IMR-90 (cell line): Measurements from ENCODE around the gene PAN2. TPM values are rescaled to one million over a fixed set of nuclear protein-coding genes. Genes with fewer than 3 reads are reported as not detected.

Source experiments
- ATAC-seq: fragments of 200-7000 bp; cut with Tn5 transposase; 2 replicates; pipeline ENCODE4 v1.9.1; 2020; ENCODE audit warnings: low read depth, mild to moderate bottlenecking, moderate library complexity
- BruUV-seq: library from RNA; stranded (reverse); fragments of 400-500 nt; replicated peaks from 2 replicates; lab custom pipeline; 2021; lab: Mats Ljungman, UMichigan
- CTCF ChIA-PET: fragments of 300-600 bp; formaldehyde crosslinking; extraction: SDS; loops from one replicate; lab custom pipeline; 2021; ENCODE audit warnings: antibody characterized with exemption; lab: Yijun Ruan, JAX
- POLR2A ChIA-PET: fragments of 300-600 bp; sonication (Branson Sonifier 250); formaldehyde crosslinking; loops from one replicate; lab custom pipeline; 2022; ENCODE audit warnings: antibody characterized with exemption; ENCODE audit not compliant: unreplicated experiment; lab: Charles Lee
- DNase-seq: peaks from one replicate; pipeline ENCODE4 v3.0.0; 2013
- H2AFZ ChIP-seq: replicated peaks from 2 replicates; pipeline ENCODE3; 2013; ENCODE audit warnings: low read length, mild to moderate bottlenecking; ENCODE audit not compliant: poor library complexity
- H2AK5ac ChIP-seq: 2 replicates; pipeline ENCODE4 v1.6.1; 2013; ENCODE audit warnings: low read depth, low read length, inconsistent platforms
- H2AK9ac ChIP-seq: replicated peaks from 2 replicates; pipeline ENCODE3; 2013; ENCODE audit warnings: mild to moderate bottlenecking, low read depth, low read length, moderate library complexity; ENCODE audit not compliant: poor library complexity
- H2BK120ac ChIP-seq: 2 replicates; pipeline ENCODE4 v1.6.1; 2013; ENCODE audit warnings: low read depth, low read length, inconsistent platforms
- H2BK15ac ChIP-seq: 3 replicates; pipeline ENCODE4 v1.6.1; 2013; ENCODE audit warnings: low read depth, low read length, inconsistent platforms
- H2BK20ac ChIP-seq: 2 replicates; pipeline ENCODE4 v1.6.1; 2013; ENCODE audit warnings: low read depth, mild to moderate bottlenecking, inconsistent platforms, low read length, moderate library complexity
- H2BK5ac ChIP-seq: 2 replicates; pipeline ENCODE4 v1.6.1; 2013; ENCODE audit warnings: mild to moderate bottlenecking, low read depth, low read length, inconsistent platforms; ENCODE audit not compliant: poor library complexity, severe bottlenecking
- H3K14ac ChIP-seq: replicated peaks from 2 replicates; pipeline ENCODE4 v1.6.1; 2013; ENCODE audit warnings: low read depth, low read length, inconsistent platforms
- H3K18ac ChIP-seq: 2 replicates; pipeline ENCODE4 v1.6.1; 2013; ENCODE audit warnings: low read depth, low read length, control low read depth
- H3K23ac ChIP-seq: 2 replicates; pipeline ENCODE4 v1.6.1; 2013; ENCODE audit warnings: low read depth, low read length, inconsistent platforms
- H3K27ac ChIP-seq: 2 replicates; pipeline ENCODE4 v1.5.1; 2013; ENCODE audit warnings: mild to moderate bottlenecking, control low read depth, low read length; ENCODE audit not compliant: insufficient read depth
- H3K27me3 ChIP-seq: 2 replicates; pipeline ENCODE4 v1.6.1; 2013; ENCODE audit warnings: low read length; ENCODE audit not compliant: control insufficient read depth, insufficient read depth
- H3K36me3 ChIP-seq: 2 replicates; pipeline ENCODE4 v1.6.1; 2013; ENCODE audit warnings: low read length, mixed read lengths; ENCODE audit not compliant: control insufficient read depth, insufficient read depth
- H3K4ac ChIP-seq: 2 replicates; pipeline ENCODE4 v1.6.1; 2013; ENCODE audit warnings: low read depth, low read length, inconsistent platforms
- H3K4me1 ChIP-seq: 2 replicates; pipeline ENCODE4 v1.6.1; 2013; ENCODE audit warnings: low read length, mixed read lengths; ENCODE audit not compliant: control insufficient read depth, insufficient read depth
- H3K4me2 ChIP-seq: 2 replicates; pipeline ENCODE4 v1.6.1; 2013; ENCODE audit warnings: low read depth, mild to moderate bottlenecking, control low read depth, low read length, moderate library complexity
- H3K4me3 ChIP-seq: 2 replicates; pipeline ENCODE4 v1.5.1; 2013; ENCODE audit warnings: low read depth, mild to moderate bottlenecking, control low read depth, low read length, moderate library complexity; ENCODE audit not compliant: insufficient read depth
- H3K56ac ChIP-seq: 2 replicates; pipeline ENCODE4 v1.6.1; 2013; ENCODE audit warnings: low read length, inconsistent platforms; ENCODE audit not compliant: insufficient read depth; ENCODE audit errors: extremely low read depth
- H3K79me1 ChIP-seq, 2 experiments: 2 replicates each; pipeline ENCODE4 v1.6.1; 2013; ENCODE audit warnings: low read length in 2 of 2, inconsistent platforms in 1 of 2, low read depth in 1 of 2
- H3K9ac ChIP-seq: 2 replicates; pipeline ENCODE4 v1.6.1; 2013; ENCODE audit warnings: low read depth, low read length, control low read depth
- H3K9me1 ChIP-seq: 2 replicates; pipeline ENCODE4 v1.6.1; 2013; ENCODE audit warnings: low read length, inconsistent platforms; ENCODE audit not compliant: insufficient read depth
- H3K9me3 ChIP-seq: 2 replicates; pipeline ENCODE4 v1.6.1; 2013; ENCODE audit warnings: low read length; ENCODE audit not compliant: control insufficient read depth, insufficient read depth
- H4K20me1 ChIP-seq: 2 replicates; pipeline ENCODE4 v1.6.1; 2013; ENCODE audit warnings: low read length, inconsistent platforms; ENCODE audit not compliant: insufficient read depth
- H4K5ac ChIP-seq: 2 replicates; pipeline ENCODE4 v1.6.1; 2013; ENCODE audit warnings: mild to moderate bottlenecking, low read depth, low read length, control low read depth
- H4K8ac ChIP-seq, 2 experiments: 2 replicates each; pipeline ENCODE4 v1.6.1; 2013; ENCODE audit warnings: low read depth in 2 of 2, low read length in 2 of 2, control low read depth in 1 of 2, inconsistent platforms in 1 of 2
- H4K91ac ChIP-seq: 2 replicates; pipeline ENCODE4 v1.6.1; 2013; ENCODE audit warnings: low read depth, low read length, inconsistent platforms; ENCODE audit not compliant: insufficient read depth
- BHLHE40 ChIP-seq: fragments of 150-350 bp; IDR thresholded peaks from 2 replicates; pipeline ENCODE4 v1.6.1; 2016; ENCODE audit warnings: mild to moderate bottlenecking, low read depth, low read length
- CEBPB ChIP-seq: IDR thresholded peaks from 2 replicates; pipeline ENCODE4 v1.6.1; 2012; ENCODE audit warnings: low read depth, low read length, improper control_type of control experiment
- CHD1 ChIP-seq: IDR thresholded peaks from 2 replicates; pipeline ENCODE4 v1.6.1; 2012; ENCODE audit warnings: low read depth, low read length, improper control_type of control experiment
- FOS ChIP-seq: fragments of 150-350 bp; IDR thresholded peaks from 2 replicates; pipeline ENCODE4 v1.6.1; 2016; ENCODE audit warnings: low read depth, low read length
- MAZ ChIP-seq: IDR thresholded peaks from 2 replicates; pipeline ENCODE4 v1.6.1; 2012; ENCODE audit warnings: low read depth, mild to moderate bottlenecking, low read length, improper control_type of control experiment, moderate library complexity, borderline replicate concordance
- NFE2L2 ChIP-seq: fragments of 150-350 bp; IDR thresholded peaks from 2 replicates; pipeline ENCODE4 v1.6.1; 2016; ENCODE audit warnings: low read depth, mild to moderate bottlenecking, low read length
- POLR2A ChIP-seq: IDR thresholded peaks from 2 replicates; pipeline ENCODE4 v1.6.1; 2012; ENCODE audit warnings: mild to moderate bottlenecking, low read depth, low read length
- RAD21 ChIP-seq: IDR thresholded peaks from 2 replicates; pipeline ENCODE4 v1.6.1; 2012; ENCODE audit warnings: low read length, improper control_type of control experiment
- RCOR1 ChIP-seq: IDR thresholded peaks from 2 replicates; pipeline ENCODE4 v1.6.1; 2012; ENCODE audit warnings: mild to moderate bottlenecking, low read length, improper control_type of control experiment; ENCODE audit not compliant: insufficient replicate concordance
- RFX5 ChIP-seq: IDR thresholded peaks from 2 replicates; pipeline ENCODE4 v1.8.0; 2012; ENCODE audit warnings: low read depth, mild to moderate bottlenecking, low read length, moderate library complexity
- WGBS, 2 experiments: methylation state at CpG; one replicate each; pipeline versions ENCODE4 v1.1.5 to v1.1.7; 2013; ENCODE audit warnings: missing lambda C conversion rate in 2 of 2; ENCODE audit not compliant: insufficient read length in 1 of 2; ENCODE audit errors: extremely low coverage in 2 of 2; 5-methylcytosine and 5-hydroxymethylcytosine counted together
- dilution Hi-C: fragments of 300-500 bp; cut with HindIII; formaldehyde crosslinking; loops from one replicate; pipeline ENCODE4 v1.14.3; 2018; ENCODE audit warnings: low sequenced_read_pairs; ENCODE audit not compliant: unreplicated experiment
- in situ Hi-C: fragments of 300-500 bp; cut with MboI; formaldehyde crosslinking; loops from 3 replicates; pipeline ENCODE4 v1.14.3; 2019; ENCODE audit warnings: low sequenced_read_pairs, inconsistent platforms, mixed read lengths
- intact Hi-C: fragments of 100-400 bp; cut with micrococcal nuclease; formaldehyde crosslinking; loops from 2 replicates; pipeline ENCODE4 v1.10.0; 2022
- polyA plus RNA-seq, 3 experiments: library from polyadenylated mRNA; depleted of rRNA; stranded (reverse); fragments of >200 nt; gene quantifications; 2 replicates each; pipeline ENCODE4 v1.2.3, GENCODE V29; 2012; ENCODE audit warnings: low replicate concordance in 1 of 3
- total RNA-seq: library from RNA; depleted of rRNA; stranded (reverse); fragments of >200 nt; gene quantifications from 2 replicates; pipeline ENCODE4 v1.2.3, GENCODE V29; 2012
- TF ChIP-seq, protein P1 (sequence below): fragments of 150-350 bp; IDR thresholded peaks from 2 replicates; pipeline ENCODE4 v1.6.1; 2017; ENCODE audit warnings: mild to moderate bottlenecking, antibody characterized with exemption, low read length, low read depth
- TF ChIP-seq, protein P2 (sequence below): conservative IDR thresholded peaks from 2 replicates; pipeline ENCODE4 v1.5.1; 2012; ENCODE audit warnings: mild to moderate bottlenecking, low read depth, low read length, improper control_type of control experiment

Gene PAN2
- total and polyA plus RNA-seq, 2 of the 4 experiments (the other 2 are of a cell fraction), result 9.7 to 20.2 TPM

DNA sequence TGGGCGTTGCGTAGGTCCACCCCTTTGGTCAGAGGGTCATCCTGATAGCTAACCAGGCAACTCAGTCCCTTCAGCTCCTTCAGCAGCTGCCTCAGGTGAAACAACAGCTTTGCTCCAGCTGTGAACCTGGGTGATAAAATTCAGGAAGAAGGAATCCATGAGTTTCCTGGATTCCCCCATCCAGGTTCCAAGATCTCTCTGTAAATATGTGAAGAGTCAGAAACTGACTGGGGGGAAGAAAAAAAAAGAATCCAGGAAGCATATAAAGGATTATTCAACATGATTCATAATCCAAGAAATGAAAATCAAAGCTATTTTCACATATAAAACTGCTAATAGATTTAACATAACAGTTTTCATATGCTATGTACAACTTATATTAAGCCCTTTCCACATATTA lies 17.5 kb upstream of the PAN2 start (continued):
- TF ChIP-seq, protein P1, sequence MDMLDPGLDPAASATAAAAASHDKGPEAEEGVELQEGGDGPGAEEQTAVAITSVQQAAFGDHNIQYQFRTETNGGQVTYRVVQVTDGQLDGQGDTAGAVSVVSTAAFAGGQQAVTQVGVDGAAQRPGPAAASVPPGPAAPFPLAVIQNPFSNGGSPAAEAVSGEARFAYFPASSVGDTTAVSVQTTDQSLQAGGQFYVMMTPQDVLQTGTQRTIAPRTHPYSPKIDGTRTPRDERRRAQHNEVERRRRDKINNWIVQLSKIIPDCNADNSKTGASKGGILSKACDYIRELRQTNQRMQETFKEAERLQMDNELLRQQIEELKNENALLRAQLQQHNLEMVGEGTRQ, result no peak

DNA sequence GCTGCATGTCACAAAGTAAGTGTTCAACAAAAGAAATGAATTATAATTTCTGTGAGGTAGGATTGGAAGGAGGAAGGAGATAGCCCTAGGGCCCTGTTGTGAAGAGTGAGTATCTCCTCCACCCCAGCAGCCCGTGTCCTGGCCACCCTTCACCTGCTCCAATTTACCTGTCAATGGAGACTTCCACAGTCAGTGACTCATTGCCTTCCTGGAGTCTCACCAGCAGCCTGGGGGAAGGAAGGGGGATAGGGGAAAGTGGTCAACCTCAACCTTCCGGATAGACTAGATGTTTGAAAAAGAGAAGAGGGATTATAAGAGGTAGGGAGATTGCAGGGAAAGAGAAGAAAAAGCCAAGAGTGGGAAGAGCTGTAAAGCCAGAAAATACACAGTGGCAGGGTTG lies 16.9 kb upstream of the PAN2 start:
- no peak overlapping the region for H2AFZ ChIP-seq
- H3K9ac ChIP-seq, result no peak overlapping the region
- in situ Hi-C loops (loop anchor here (10.0 kb wide), 1 partner anchor 114 kb away; the partner anchor contains the start of gene SPRYD4), dilution Hi-C loops (no loop called here), intact Hi-C loops (no loop called here)
- H2AK5ac ChIP-seq, result no peak overlapping the region
- peaks cover 3 to 22% of the 10 kb centered on the region in 2 experiments; a peak in 3 of 4 replicates for H3K79me1 ChIP-seq
- no peaks in the 10 kb centered on the region for H3K9me1 ChIP-seq
- H3K4me2 ChIP-seq, result no peak overlapping the region
- H3K36me3 ChIP-seq, result peaks cover 79% of the 10 kb centered on the region
- TF ChIP-seq RAD21 (no peak), NFE2L2 (no peak), CEBPB (no peak), RCOR1 (no peak), POLR2A (no peak), MAZ (no peak), RFX5 (no peak), FOS (no peak), BHLHE40 (no peak), CHD1 (no peak)
- TF ChIP-seq, protein P2, sequence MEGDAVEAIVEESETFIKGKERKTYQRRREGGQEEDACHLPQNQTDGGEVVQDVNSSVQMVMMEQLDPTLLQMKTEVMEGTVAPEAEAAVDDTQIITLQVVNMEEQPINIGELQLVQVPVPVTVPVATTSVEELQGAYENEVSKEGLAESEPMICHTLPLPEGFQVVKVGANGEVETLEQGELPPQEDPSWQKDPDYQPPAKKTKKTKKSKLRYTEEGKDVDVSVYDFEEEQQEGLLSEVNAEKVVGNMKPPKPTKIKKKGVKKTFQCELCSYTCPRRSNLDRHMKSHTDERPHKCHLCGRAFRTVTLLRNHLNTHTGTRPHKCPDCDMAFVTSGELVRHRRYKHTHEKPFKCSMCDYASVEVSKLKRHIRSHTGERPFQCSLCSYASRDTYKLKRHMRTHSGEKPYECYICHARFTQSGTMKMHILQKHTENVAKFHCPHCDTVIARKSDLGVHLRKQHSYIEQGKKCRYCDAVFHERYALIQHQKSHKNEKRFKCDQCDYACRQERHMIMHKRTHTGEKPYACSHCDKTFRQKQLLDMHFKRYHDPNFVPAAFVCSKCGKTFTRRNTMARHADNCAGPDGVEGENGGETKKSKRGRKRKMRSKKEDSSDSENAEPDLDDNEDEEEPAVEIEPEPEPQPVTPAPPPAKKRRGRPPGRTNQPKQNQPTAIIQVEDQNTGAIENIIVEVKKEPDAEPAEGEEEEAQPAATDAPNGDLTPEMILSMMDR, result no peak
- H2BK120ac ChIP-seq, result no peak overlapping the region
- H4K20me1 ChIP-seq, result peaks cover 5% of the 10 kb centered on the region; the same call in 1 of the 2 replicates
- no peak overlapping the region for H3K27ac ChIP-seq
- ChIA-PET CTCF (no interaction called here), POLR2A (no interaction called here)
- no peak overlapping the region for H3K14ac ChIP-seq
- no peak overlapping the region for H3K56ac ChIP-seq
- no peak overlapping the region for H2BK15ac ChIP-seq
- no peak overlapping the region for H4K91ac ChIP-seq
- DNase-seq (no peak), ATAC-seq (no peak)
- no peaks in the 10 kb centered on the region for H3K9me3 ChIP-seq
- no peaks in the 10 kb centered on the region for H3K27me3 ChIP-seq
- H4K8ac ChIP-seq, result no peak overlapping the region
- BruUV-seq, result no TSS peak
- no peak overlapping the region for H4K5ac ChIP-seq
- H2BK20ac ChIP-seq, result no peak overlapping the region
- H3K18ac ChIP-seq, result no peak overlapping the region
- WGBS, 2 experiments, result 100% methylated on average over 1 of the region's 2 CpGs; no CpG with 5 or more reads in 1 of the 2 experiments
- no peaks in the 10 kb centered on the region for H3K4me1 ChIP-seq
- no peak overlapping the region for H3K4me3 ChIP-seq
- H3K4ac ChIP-seq, result no peak overlapping the region
- no peak overlapping the region for H2AK9ac ChIP-seq
- H2BK5ac ChIP-seq, result no peak overlapping the region
- H3K23ac ChIP-seq, result no peak overlapping the region
